GM18517 (cell line): Measurements from ENCODE around the gene ALKAL2.

Experiments
- ATAC-seq: cut with Tn5 transposase; IDR thresholded peaks from one replicate; pipeline ENCODE4 v1.9.1; 2021; ENCODE audit warnings: mild to moderate bottlenecking, moderate library complexity; ENCODE audit not compliant: unreplicated experiment

Gene ALKAL2

GRCh38 chr2:273333-273732 is 14.6 kb downstream of the ALKAL2 start:
- ATAC-seq = no peak

GRCh38 chr2:271917-272316 is 16.0 kb downstream of the ALKAL2 start:
- ATAC-seq = no peak

- ATAC-seq = no peak
Measured at GRCh38 chr2:270861-271260, 17.0 kb downstream of the ALKAL2 start.

GRCh38 chr2:269356-270030 is 18.4 kb downstream of the ALKAL2 start:
- ATAC-seq = no peak

DNA sequence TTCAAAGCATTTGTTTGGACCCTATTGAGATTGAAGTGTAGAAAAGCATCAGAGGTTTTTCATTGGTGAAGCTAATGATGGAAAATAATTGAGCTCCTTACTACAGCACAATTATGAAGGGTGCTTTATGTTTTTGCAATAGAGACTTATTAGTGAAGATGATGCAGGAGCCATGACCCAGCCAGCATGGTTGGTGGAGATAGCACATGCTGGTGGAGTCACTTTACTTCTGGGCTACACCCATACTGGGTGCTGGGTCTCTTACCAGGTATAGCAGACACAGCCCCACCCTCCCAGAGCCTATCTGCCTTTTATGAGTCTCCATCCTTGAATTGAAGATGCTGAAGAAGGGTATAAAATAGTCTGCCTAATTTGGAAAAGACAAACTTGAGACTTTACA is 19.6 kb downstream of the ALKAL2 start:
- no peak for ATAC-seq

DNA sequence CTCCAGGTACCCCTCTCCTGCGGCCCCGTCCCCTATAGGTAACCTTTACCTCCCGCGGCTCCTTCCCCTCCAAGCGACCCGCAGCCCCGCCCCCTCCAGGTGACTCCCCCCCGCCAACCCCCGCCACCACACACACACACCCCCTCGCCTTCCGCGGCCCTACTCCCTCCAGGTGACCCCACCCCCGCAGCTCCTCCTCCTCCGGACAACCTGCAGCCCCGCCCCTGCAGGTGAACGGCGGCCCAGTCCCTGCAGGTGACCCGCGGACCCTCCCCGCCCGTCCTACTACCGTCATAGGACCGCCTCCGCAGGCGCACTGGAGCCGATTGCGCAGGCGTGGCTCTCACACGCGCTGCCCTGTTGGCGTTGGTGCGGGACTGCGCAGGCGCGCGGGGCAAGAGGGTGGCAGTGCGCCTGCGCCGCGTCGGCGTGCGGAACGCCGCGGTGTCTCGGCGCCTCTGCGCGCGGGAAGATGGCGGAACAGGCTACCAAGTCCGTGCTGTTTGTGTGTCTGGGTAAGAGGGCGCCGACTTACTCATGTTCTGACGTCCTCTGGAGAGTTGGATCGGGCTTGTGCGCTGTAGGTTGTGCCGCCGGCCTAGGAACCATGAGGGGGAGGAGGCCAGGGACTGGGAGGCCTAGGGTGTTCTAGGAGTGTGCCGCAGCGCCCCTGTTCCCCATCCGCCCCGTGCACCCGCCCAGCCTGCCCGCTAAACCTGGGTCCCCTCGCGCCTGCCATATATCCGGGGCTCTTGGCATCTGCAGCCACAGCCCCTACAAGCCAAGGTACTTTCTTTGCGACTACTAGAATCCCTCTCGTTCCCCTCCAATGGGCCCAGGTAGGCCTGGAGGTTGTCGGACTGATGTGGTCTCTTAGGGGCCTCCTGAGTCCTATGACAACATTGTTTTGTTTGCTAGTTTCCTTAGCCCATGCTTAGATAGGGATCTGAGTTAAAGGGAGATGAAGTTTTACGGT is 23.1 kb downstream of the ALKAL2 start, which contains the start of gene ACP1:
Gene ACP1 (plus strand): TSS at position 455 of the 976 bp plus-strand sequence. CDS start 18 bp downstream, at position 473.
- peak; percentile 88 for ATAC-seq

DNA sequence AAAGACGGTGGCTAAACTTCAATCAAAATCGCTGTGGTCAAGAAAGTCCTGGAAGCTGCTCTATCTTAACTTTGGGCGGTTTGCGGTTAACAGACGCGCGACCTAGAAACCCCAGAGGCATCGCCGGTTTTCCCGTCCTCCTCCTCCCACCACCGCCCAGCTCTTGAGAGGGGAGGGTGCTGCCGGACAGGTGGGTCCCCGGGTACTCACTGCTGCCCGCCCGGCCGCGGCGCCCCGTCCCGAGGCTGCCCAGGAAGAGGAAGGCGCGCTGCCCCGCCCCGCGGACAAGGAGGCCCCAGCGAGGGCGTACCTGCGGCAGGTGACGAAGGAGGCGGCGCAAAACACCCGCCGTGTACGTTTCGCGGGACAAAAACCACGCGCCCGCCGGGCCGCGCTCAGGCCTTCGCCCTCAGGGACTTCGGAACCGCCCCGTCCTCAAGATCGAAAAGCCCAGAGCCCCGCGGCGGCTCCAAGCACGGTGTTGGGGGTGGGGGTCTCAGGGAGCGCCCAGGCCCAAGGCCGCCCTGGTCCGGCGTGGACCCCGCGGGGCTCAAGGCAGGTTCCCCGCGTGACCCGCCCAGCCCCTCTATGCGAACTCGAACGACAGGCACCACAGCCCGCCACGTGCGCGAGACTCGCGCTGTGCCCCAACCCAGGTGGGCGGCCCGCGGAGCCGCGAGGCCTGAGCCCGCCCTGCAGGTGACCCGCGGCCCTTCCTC is 24.0 kb downstream of the ALKAL2 start, which contains the start of gene SH3YL1:
Gene SH3YL1 (minus strand): TSS at position 259 of the 719 bp plus-strand sequence. CDS start 48 bp downstream, at position 211.
- peak; percentile 8 for ATAC-seq

GRCh38 chr2:263022-263738 is 24.7 kb downstream of the ALKAL2 start:
- no peak for ATAC-seq

DNA sequence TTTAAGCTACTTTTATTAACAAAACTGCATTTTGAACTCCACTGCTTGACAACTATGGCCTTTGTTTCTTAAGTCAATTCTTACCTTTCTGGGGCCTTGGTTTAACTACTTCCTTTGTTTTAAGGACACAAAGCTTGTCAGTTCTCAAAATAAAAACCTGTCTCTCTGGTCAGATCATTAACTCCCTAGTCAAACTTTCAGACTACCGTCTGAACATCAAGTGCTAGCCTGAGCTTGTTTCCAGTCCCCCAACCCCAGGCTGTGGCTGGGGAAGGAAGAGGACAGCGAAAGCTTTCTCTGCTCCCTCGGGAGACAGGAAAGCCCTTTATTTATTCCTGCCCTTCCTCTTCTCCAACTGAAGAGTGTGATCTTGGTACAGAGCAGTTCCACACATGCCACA is 25.8 kb downstream of the ALKAL2 start:
- ATAC-seq = no peak

DNA sequence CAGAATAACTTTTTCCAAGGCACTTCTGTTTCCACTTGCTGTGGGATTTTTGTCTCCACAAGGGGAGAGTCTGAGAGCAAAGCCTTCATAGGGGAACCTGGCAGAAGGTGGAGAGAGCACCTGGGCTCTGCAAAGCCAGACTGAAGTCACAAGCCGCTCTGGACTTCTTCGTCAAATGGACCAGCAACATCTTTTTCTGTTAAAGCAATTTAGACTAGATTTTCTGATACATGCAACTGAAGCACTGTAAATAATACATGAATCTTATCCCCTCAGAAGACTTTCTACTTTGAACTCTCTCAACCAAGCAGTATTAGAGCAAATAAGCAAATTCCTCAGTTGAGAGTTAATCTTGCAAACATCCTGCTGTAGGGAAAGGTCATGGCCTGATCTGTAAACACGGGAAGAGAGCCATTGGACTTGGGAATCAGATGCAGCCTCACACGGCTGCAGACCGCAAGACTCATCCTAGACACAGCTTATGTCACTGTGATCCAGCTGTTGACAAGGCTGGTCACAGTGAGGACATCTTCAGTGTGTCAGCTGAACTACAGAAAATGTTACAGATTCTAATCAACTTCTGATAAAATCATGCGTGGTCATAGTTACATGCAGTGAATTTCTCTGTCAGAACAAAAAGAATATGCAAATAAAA is 27.3 kb downstream of the ALKAL2 start:
- ATAC-seq = no peak

DNA sequence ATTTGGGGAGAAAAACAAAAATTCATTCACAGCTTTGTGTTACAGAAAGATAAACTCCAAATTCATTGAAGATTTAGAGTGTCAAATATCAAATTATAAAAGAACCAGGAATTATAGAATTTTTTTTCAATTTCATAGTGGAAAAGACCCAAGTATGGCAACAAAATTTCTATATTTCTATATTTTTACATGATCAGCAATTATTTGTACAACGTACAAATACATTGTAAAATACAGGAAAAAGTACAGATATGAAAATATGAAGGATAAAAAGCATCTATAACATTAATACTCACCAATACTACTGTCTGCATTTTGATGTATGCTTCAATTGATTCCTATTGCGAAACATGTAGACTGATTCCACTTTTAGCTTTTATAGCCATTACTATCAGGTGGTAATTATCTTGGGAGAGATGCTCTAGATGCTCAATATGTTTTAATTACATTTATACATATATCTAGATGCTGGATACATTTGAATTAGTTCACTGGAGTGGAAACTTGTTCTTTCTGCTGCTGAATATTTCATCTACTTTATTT is 28.0 kb downstream of the ALKAL2 start:
- ATAC-seq = no peak

DNA sequence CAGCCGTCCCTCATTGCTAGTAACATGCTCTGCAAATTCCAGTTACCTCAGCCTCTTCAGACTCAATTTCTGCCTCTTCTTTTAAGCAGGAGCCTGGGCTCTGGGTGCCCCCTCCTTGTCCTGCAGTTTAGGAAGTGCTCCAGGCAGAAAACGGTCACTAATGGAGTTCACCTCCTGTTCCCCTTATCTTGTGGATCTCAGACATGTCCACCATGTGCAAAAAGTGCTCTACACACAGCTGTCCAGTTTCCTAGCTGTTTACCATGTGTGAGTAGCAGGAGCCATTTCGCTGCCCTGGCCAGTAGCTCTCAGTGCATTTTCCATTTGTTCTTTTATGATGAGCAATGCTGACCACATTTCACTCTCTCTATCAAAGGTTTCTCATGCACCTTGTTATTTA is 29.0 kb downstream of the ALKAL2 start:
- ATAC-seq = no peak

DNA sequence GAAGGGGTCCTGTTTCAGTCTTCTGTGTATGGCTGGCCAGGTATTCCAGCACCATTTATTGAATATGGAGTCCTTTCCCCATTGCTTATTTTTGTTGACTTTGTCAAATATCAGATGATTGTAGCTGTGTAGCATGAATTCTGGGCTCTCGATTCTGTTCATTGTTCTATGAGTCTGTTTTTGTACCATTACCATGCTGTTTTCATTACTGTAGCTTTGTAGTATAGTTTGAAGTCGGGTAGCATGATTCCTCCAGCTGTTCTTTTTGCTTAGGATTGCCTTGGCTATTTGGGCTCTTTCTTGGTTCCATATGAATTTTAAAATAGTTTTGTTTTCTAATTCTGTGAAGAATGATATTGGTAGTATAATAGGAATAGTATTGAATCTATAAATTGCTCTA is 30.0 kb downstream of the ALKAL2 start:
- ATAC-seq = no peak

GRCh38 chr2:257429-257828 is 30.5 kb downstream of the ALKAL2 start:
- ATAC-seq = no peak

GRCh38 chr2:256094-256493 is 31.8 kb downstream of the ALKAL2 start:
- ATAC-seq = no peak

- ATAC-seq = no peak
Measured at GRCh38 chr2:255195-255594, 32.7 kb downstream of the ALKAL2 start.

DNA sequence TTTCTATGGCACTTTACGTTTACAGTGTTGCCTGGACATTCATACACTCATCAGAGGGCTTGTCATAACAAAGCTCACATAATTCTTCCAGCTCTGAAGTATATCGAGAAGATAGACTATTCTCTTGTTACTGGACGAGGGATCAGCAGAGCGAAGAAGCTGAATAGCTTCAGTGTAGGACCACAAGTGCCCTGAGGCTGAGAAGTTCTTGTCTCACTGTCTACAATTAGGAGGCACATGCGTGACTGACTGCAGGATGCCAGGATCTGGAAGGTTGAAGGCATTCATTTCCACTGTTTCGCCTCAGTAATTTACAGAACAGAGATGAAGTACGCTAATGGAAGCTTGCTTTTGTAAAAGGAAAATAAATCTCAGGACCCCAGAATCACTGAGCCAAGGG is 33.6 kb downstream of the ALKAL2 start:
- no peak for ATAC-seq

- no peak for ATAC-seq
Measured at GRCh38 chr2:253202-253638, 34.7 kb downstream of the ALKAL2 start.

DNA sequence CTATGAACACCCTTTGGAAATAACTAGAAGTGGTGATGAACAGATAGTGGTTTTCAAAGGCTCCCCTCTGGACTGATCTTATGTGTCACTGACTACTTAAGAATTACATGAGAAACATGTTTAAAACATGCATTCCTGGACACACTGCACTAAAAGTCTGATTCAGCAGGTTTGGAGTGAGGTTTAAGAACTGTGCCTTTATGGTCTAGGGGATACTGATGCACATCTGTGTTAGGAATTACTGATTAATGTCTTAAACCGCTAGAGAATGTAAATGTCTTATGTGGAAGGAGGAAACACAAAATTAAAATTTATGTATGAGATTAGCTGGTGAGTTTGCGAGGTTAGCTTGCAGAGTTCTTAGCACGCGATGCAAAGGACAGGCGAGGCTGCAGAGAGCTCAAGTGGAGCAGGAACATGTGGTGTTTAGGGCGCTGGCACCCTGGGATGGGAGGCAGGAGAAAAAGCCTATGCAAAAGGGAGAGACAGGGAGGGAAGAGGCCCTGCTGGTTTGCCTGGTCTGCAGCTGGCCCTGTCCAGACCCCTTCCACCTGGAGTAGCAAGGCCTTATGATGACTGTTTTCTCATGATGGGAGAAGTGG is 35.8 kb downstream of the ALKAL2 start:
- ATAC-seq = no peak
